Neuronal stem cell (in vitro differentiated cells): Measurements from ENCODE around the gene CXCR4.

Experiments
- DNase-seq: peaks from one replicate; pipeline ENCODE4 v3.0.0-alpha.2; 2013; ENCODE audit warnings: low spot score
- H2AFZ ChIP-seq: one replicate; pipeline ENCODE4 v1.6.1; 2013; ENCODE audit warnings: mild to moderate bottlenecking, low read length, inconsistent platforms
- H2AK5ac ChIP-seq: 2 replicates; pipeline ENCODE4 v1.6.1; 2013; ENCODE audit warnings: low read depth, mild to moderate bottlenecking, inconsistent platforms, low read length, moderate library complexity, mixed read lengths
- H2BK120ac ChIP-seq: 2 replicates; pipeline ENCODE4 v1.6.1; 2013; ENCODE audit warnings: low read depth, mild to moderate bottlenecking, inconsistent platforms, low read length, moderate library complexity, mixed read lengths
- H2BK12ac ChIP-seq: one replicate; pipeline ENCODE4 v1.6.1; 2013; ENCODE audit warnings: low read length, inconsistent platforms
- H2BK15ac ChIP-seq: 2 replicates; pipeline ENCODE4 v1.6.1; 2013; ENCODE audit warnings: mild to moderate bottlenecking, low read length, inconsistent platforms, mixed read lengths
- H2BK5ac ChIP-seq: one replicate; pipeline ENCODE4 v1.6.1; 2013; ENCODE audit warnings: inconsistent platforms, mild to moderate bottlenecking, low read length, moderate library complexity
- H3K14ac ChIP-seq: one replicate; pipeline ENCODE4 v1.6.1; 2013; ENCODE audit warnings: low read length, inconsistent platforms
- H3K18ac ChIP-seq: 2 replicates; pipeline ENCODE4 v1.6.1; 2013; ENCODE audit warnings: low read length, inconsistent platforms
- H3K23ac ChIP-seq: 2 replicates; pipeline ENCODE4 v1.6.1; 2013; ENCODE audit warnings: low read depth, mild to moderate bottlenecking, mixed read lengths, low read length, inconsistent platforms; ENCODE audit not compliant: poor library complexity
- H3K27ac ChIP-seq: replicated peaks from 3 replicates; pipeline ENCODE4 v1.5.1; 2013; ENCODE audit warnings: low read length, inconsistent platforms
- H3K27me3 ChIP-seq, 3 experiments: 2 replicates each; pipeline ENCODE4 v1.6.1; 2013; ENCODE audit warnings: low read length in 3 of 3, mild to moderate bottlenecking in 2 of 3, inconsistent platforms in 1 of 3, low read depth in 1 of 3, mixed read lengths in 1 of 3, moderate library complexity in 1 of 3; ENCODE audit not compliant: control insufficient read depth in 3 of 3, insufficient read depth in 3 of 3
- H3K36me3 ChIP-seq, 2 donors: replicated peaks in 1 of 2; 2 replicates each; pipeline ENCODE4 v1.6.1; 2013; ENCODE audit warnings: low read length in 2 of 2; ENCODE audit not compliant: control insufficient read depth in 2 of 2, insufficient read depth in 2 of 2
- H3K4ac ChIP-seq: 2 replicates; pipeline ENCODE4 v1.6.1; 2013; ENCODE audit warnings: inconsistent platforms, mild to moderate bottlenecking, low read length, moderate library complexity
- H3K4me1 ChIP-seq, 2 donors: 1 replicate in 1 of 2; 2 replicates in 1 of 2; pipeline ENCODE4 v1.6.1; 2013; ENCODE audit warnings: low read length in 2 of 2, low read depth in 1 of 2; ENCODE audit not compliant: control insufficient read depth in 2 of 2, insufficient read depth in 1 of 2
- H3K4me2 ChIP-seq: one replicate; pipeline ENCODE4 v1.6.1; 2013; ENCODE audit warnings: mild to moderate bottlenecking, low read length, inconsistent platforms; ENCODE audit not compliant: insufficient read depth, poor library complexity, severe bottlenecking
- H3K4me3 ChIP-seq, 2 donors: 2 replicates each; pipeline ENCODE4 v1.5.1; 2013; ENCODE audit warnings: low read length in 2 of 2, mild to moderate bottlenecking in 2 of 2, inconsistent platforms in 1 of 2, moderate library complexity in 1 of 2
- H3K79me1 ChIP-seq: one replicate; pipeline ENCODE4 v1.6.1; 2013; ENCODE audit warnings: low read depth, mild to moderate bottlenecking, inconsistent platforms, low read length, moderate library complexity
- H3K9ac ChIP-seq: one replicate; pipeline ENCODE4 v1.6.1; 2013; ENCODE audit warnings: mild to moderate bottlenecking, low read depth, low read length, inconsistent platforms; ENCODE audit not compliant: poor library complexity
- H3K9me3 ChIP-seq, 2 donors: replicated peaks in 1 of 2; 2 replicates each; pipeline versions ENCODE3 to v1.6.1; 2013; ENCODE audit warnings: low read length in 2 of 2, mild to moderate bottlenecking in 2 of 2, inconsistent platforms in 1 of 2, low read depth in 1 of 2, mixed read lengths in 1 of 2, moderate library complexity in 1 of 2; ENCODE audit not compliant: control insufficient read depth in 2 of 2, insufficient read depth in 1 of 2
- H4K8ac ChIP-seq: one replicate; pipeline ENCODE4 v1.6.1; 2013; ENCODE audit warnings: low read depth, mild to moderate bottlenecking, inconsistent platforms, low read length, moderate library complexity
- H4K91ac ChIP-seq: one replicate; pipeline ENCODE4 v1.6.1; 2013; ENCODE audit warnings: low read length, low read depth, mild to moderate bottlenecking, inconsistent platforms; ENCODE audit not compliant: poor library complexity
- WGBS, 2 donors: extraction: QIAGEN DNeasy Blood & Tissue Kit; methylation state at CpG; one replicate each; pipeline ENCODE4 v1.1.7; 2013; ENCODE audit warnings: missing lambda C conversion rate in 2 of 2, mixed read lengths in 1 of 2; ENCODE audit not compliant: insufficient read length in 2 of 2, insufficient replicate concordance in 1 of 2; ENCODE audit errors: extremely low coverage in 2 of 2; 5-methylcytosine and 5-hydroxymethylcytosine counted together

CXCR4 gene

GRCh38 chr2:136126021-136126420 lies 8.1 kb upstream of the CXCR4 start:
- Histone ChIP-seq H3K4ac (no peak overlapping the region), H2BK120ac (no peak overlapping the region), H2AK5ac (peak overlapping the region; percentile 31), H3K36me3 (no peaks in the 10 kb centered on the region), H2BK5ac (no peak overlapping the region), H4K91ac (no peak overlapping the region), H3K4me3 (no peak overlapping the region), H3K23ac (no peak overlapping the region), H3K4me1 (peaks cover 0 to 27% of the 10 kb centered on the region in 2 donors), H2AFZ (no peak overlapping the region), H4K8ac (no peak overlapping the region), H3K27ac (peak overlapping the region; percentile 26), H3K4me2 (no peak overlapping the region), H3K9me3 (no peaks in the 10 kb centered on the region), H3K27me3 (peaks cover 0 to 63% (median 0%) of the 10 kb centered on the region in 3 experiments), H2BK12ac (no peak overlapping the region), H3K9ac (no peak overlapping the region), H2BK15ac (no peak overlapping the region), H3K79me1 (no peaks in the 10 kb centered on the region), H3K18ac (peak overlapping the region; percentile 45), H3K14ac (no peak overlapping the region)
- DNase-seq: no peak
- no CpG with 5 or more reads among the region's 12 CpGs for WGBS, 2 donors

- WGBS, 2 donors: no CpG with 5 or more reads among the region's 6 CpGs
- DNase-seq: no peak
- Histone ChIP-seq H3K23ac (no peak overlapping the region), H3K14ac (no peak overlapping the region), H3K27ac (no peak overlapping the region), H2AFZ (no peak overlapping the region), H2BK120ac (no peak overlapping the region), H3K4me3 (no peak overlapping the region), H4K8ac (no peak overlapping the region), H3K4ac (no peak overlapping the region), H4K91ac (no peak overlapping the region), H3K18ac (no peak overlapping the region), H3K36me3 (no peaks in the 10 kb centered on the region), H3K4me1 (peaks cover 0 to 27% of the 10 kb centered on the region in 2 donors), H2BK5ac (no peak overlapping the region), H3K4me2 (no peak overlapping the region), H3K9me3 (no peaks in the 10 kb centered on the region), H3K9ac (no peak overlapping the region), H2AK5ac (no peak overlapping the region), H2BK15ac (no peak overlapping the region), H3K79me1 (no peaks in the 10 kb centered on the region), H3K27me3 (peaks cover 0 to 71% (median 0%) of the 10 kb centered on the region in 3 experiments), H2BK12ac (no peak overlapping the region)
These were observed 7.3 kb upstream of the CXCR4 start for GRCh38 chr2:136125236-136125635.

- no peak overlapping the region for H3K9ac ChIP-seq
- H4K91ac ChIP-seq: no peak overlapping the region
- H3K4ac ChIP-seq: no peak overlapping the region
- peaks cover 0 to 27% of the 10 kb centered on the region in 2 donors for H3K4me1 ChIP-seq
- H3K14ac ChIP-seq: no peak overlapping the region
- H2AK5ac ChIP-seq: no peak overlapping the region
- no peak overlapping the region for H2AFZ ChIP-seq
- no peak overlapping the region for H2BK120ac ChIP-seq
- DNase-seq: no peak
- no peaks in the 10 kb centered on the region for H3K79me1 ChIP-seq
- no peak overlapping the region for H3K4me3 ChIP-seq
- H2BK12ac ChIP-seq: no peak overlapping the region
- no CpG with 5 or more reads among the region's 2 CpGs for WGBS, 2 donors
- no peak overlapping the region for H3K27ac ChIP-seq
- peaks cover 0 to 76% (median 0%) of the 10 kb centered on the region in 3 experiments for H3K27me3 ChIP-seq
- no peak overlapping the region for H4K8ac ChIP-seq
- H3K36me3 ChIP-seq: no peaks in the 10 kb centered on the region
- no peak overlapping the region for H3K4me2 ChIP-seq
- H3K9me3 ChIP-seq: no peaks in the 10 kb centered on the region
- H2BK5ac ChIP-seq: no peak overlapping the region
- no peak overlapping the region for H2BK15ac ChIP-seq
- no peak overlapping the region for H3K23ac ChIP-seq
- no peak overlapping the region for H3K18ac ChIP-seq
These were observed 6.9 kb upstream of the CXCR4 start for GRCh38 chr2:136124805-136125204.

- Histone ChIP-seq H3K4me3 (no peak overlapping the region), H3K9ac (no peak overlapping the region), H2BK12ac (no peak overlapping the region), H3K4ac (no peak overlapping the region), H3K27ac (no peak overlapping the region), H3K9me3 (no peaks in the 10 kb centered on the region), H4K91ac (no peak overlapping the region), H3K27me3 (peaks cover 0 to 77% (median 0%) of the 10 kb centered on the region in 3 experiments), H3K4me1 (peaks cover 0 to 19% of the 10 kb centered on the region in 2 donors), H2BK120ac (no peak overlapping the region), H3K23ac (no peak overlapping the region), H4K8ac (no peak overlapping the region), H3K14ac (no peak overlapping the region), H3K79me1 (no peaks in the 10 kb centered on the region), H2BK5ac (no peak overlapping the region), H3K36me3 (no peaks in the 10 kb centered on the region), H2BK15ac (no peak overlapping the region), H3K18ac (no peak overlapping the region), H2AK5ac (no peak overlapping the region), H3K4me2 (no peak overlapping the region), H2AFZ (no peak overlapping the region)
- no CpG with 5 or more reads among the region's 3 CpGs for WGBS, 2 donors
- DNase-seq: no peak
These were observed 4.7 kb upstream of the CXCR4 start for GRCh38 chr2:136122661-136123060.
